NCI-H2196 (cell line): ENCODE results near the gene AK6.
"Not testable (repeated sequence)": the region's sequence is repeated elsewhere in the genome, so short reads cannot be mapped to it uniquely, and the experiment has no call there.

Source experiments
- DNase-seq: peaks from one replicate; lab custom pipeline; 2025; ENCODE audit not compliant: unreplicated experiment; lab: John Stamatoyannopoulos, UW

AK6 gene

GRCh38 chr5:69369340-69370121 is at the start of gene AK6, which contains the start of the genes RAD17 and TAF9:
TSS of gene AK6 (minus strand) at chr5:69369520. CDS start at chr5:69369490, 30 bp downstream.
TSS of gene RAD17 (plus strand) at chr5:69369818. CDS start at chr5:69372209, 2,391 bp downstream.
TSS of gene TAF9 (minus strand) at chr5:69369520. CDS start at chr5:69365737, 3,783 bp downstream.
- DNase-seq, result peak; percentile 73

GRCh38 chr5:69418554-69418953 is 49.2 kb upstream of the AK6 start:
- no peak for DNase-seq

DNA sequence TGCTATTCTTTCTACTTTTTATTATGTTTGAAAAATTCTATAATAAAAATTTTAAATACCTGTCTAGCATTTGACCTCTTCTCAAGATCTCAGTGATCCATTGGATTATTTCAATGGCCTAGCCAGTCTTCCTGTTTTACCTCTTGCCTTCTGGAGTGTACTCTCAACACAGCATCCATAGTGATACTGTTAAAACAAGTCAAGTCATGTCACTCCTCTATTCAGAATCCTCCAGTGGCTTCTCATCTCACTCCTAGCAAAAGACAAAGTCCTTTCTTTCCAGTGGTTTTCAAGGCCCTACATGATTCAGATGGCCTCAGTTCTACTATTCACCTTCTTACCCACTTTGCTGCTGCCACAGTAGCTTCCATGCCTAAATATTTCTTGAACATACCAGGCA is 47.4 kb upstream of the AK6 start:
- DNase-seq, result no peak

GRCh38 chr5:69416180-69416579 is 46.9 kb upstream of the AK6 start:
- no peak for DNase-seq

- DNase-seq, result no peak
Observed at GRCh38 chr5:69415584-69415958, 46.3 kb upstream of the AK6 start.

DNA sequence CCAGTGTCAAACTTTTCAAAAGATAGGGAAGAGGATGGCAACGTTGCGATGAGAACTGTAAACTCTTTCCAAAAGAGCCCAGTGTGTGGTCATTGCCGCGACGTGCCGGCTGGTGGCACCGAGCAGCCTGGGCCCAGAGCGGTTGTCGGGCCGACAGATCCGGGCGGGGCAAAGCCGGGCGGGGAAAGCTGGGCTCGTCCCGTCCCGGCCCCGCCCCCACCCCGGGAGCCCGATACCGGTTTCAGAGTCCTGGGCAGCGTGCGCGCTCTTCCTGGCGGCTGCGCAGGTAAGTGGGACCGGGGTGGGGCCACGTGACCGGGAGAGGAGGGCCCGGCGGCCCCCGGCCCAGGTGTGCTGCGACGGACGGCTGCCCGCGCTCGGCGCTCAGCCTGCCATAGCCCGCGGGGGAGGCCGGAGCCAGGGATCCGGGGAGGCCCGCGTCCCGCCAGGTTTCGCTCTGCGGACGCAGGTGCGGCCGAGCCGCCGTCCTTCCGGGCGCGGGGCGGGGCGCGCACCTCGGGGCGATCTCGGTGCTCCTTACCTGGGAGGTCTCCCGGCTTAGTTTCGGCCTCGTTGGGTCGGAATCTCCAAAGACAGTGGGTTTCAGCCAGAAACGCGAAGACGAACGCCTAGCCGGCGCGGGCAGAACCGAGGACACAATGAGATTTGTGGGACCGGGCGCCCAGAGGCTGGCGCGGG is 45.7 kb upstream of the AK6 start, which contains the start of gene MARVELD2:
TSS of gene MARVELD2 (plus strand) at position 232 of the 699 bp plus-strand sequence. CDS start 4,270 bp downstream, outside the sequence.
- peak; percentile 86 for DNase-seq

GRCh38 chr5:69404659-69405330 is 35.5 kb upstream of the AK6 start:
- DNase-seq, result no peak

DNA sequence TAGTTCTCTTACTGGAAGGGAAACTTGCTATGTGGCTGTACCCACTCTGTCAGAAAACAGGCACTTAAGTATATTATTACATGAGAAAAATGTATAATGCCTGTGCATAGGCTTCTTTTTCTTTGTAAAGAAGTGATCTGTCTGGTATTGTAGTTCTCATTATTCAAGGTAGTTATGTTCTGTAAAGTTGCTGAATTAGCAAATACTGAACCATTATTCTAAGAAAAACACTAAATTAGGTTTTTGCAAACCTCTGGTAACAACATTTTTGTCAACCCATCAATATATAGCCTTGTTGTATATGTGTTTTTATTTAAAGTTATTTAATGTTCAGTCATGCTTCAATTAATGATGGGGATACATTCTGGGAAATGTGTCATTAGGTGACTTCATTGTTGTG is 9.1 kb upstream of the AK6 start:
- no peak for DNase-seq

- no peak for DNase-seq
Observed at GRCh38 chr5:69374911-69375446, 5.7 kb upstream of the AK6 start.

DNA sequence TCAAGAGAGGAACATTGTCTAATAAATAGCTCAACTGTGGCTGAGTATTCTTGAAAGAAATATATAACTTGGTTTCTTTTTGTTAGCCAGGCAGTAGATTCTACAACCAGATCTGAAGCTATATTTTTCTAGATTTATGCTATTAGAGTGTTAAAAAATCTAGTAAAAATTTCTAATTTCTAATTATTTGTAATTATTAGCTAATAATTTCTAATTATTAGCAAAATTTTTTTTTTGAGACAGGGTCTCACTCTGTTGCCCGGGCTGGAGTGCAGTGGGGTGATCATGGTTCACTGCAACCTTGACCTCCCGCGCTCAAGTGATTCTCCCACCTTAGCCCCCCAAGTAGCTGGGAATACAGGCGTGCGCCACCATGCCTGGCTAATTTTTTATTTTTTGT is 3.1 kb upstream of the AK6 start:
- DNase-seq, result no peak

DNA sequence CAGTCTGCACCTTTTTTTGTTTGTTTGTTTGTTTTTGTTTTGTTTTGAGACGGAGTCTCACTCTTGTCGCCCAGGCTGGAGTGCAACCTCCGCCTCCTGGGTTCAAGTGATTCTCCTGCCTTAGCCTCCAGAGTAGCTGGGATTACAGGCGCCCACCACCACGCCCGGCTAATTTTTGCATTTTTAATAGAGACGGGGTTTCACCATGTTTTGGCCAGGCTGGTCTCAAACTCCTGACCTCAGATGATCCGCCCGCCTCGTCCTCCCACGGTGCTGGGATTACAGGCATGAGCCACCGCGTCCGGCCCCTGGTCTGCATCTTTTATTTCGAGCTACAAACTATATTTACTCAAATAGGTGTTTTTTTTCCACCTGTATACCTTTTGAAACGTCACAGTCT is 1.0 kb upstream of the AK6 start:
- DNase-seq, result not testable (repeated sequence)

- no peak for DNase-seq
Observed at GRCh38 chr5:69368458-69369339, 621 bp downstream of the AK6 start.

DNA sequence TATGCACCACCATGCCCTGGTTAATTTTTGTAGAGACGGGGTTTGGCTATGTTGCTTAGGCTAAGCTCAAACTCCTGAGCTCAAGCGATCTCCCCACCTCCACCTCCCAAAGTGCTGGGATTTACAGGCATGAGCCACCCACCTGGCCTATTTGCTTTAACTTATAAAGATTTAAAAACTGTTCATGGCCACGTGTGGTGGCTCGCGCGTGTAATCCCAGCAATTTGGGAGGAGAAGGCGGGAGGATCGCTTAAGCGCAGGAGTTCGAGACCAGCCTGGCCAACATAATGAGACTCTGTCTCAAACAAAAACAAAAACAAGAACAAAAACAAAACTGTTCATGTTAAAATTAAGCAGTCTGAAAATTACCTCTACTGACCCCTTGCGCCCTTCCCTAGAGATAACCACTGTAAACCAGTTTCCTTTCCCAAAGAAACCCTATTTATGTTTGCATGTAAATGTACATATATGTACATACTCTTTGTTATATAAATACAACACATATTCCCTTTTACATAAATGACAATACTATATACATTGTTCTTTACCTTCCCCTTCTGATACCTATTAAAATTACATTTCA is 1.5 kb downstream of the AK6 start:
- DNase-seq, result no peak

DNA sequence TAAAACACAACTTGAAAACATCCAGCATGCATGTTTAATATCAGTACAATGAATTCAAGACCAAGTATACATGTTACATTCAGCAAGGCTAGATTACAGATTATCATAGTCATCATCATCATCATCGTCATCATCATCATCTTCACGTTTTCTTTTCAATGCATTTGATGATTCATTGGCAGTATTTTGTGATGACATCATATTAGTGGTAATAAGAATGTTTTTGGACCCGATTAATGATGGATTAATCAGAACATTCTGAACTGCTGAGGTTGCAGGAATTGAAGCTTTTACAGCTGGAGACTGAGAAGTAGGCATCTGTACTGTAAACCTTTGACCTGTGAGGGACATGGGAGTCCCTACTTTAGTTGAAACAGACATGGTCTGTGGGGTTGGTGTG is 4.5 kb downstream of the AK6 start:
- DNase-seq, result no peak

DNA sequence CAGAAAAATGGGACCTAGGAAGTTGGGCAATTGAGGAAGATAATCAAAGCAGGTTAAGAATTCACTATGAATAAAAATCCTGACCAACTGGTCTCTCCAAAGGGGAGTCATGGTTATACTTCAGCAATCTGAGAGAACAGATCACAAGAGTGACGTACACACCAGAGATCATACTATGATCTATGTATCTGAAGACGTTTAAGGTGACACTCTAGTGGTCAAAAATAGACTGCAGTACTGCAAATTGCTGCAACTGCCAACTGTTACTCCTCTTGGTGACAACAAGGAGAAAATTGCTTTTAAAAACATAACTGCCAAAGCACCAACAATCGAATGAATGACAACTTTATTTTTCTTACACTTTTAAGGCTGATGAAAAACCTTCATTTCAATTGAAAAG is 4.9 kb downstream of the AK6 start:
- DNase-seq, result peak; percentile 5

DNA sequence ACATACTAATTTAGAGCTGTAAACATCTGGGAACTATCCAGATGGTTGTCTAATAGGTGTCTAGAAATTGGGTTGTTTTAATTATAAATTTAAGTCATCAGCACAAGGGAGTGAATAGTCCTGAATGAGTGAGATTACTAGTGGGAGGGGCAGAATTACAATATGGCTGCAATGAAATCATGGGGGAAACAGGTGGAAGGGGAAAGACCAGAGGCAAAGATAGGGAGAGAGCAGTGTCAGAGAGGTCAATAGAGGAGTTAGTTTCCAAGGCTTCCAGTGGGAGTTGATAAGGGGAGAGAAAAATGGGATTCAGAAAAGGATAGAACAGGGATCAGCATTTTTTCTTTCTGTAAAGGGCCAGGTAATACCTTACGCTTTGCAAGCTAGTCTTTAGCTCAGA is 8.9 kb downstream of the AK6 start:
- no peak for DNase-seq

DNA sequence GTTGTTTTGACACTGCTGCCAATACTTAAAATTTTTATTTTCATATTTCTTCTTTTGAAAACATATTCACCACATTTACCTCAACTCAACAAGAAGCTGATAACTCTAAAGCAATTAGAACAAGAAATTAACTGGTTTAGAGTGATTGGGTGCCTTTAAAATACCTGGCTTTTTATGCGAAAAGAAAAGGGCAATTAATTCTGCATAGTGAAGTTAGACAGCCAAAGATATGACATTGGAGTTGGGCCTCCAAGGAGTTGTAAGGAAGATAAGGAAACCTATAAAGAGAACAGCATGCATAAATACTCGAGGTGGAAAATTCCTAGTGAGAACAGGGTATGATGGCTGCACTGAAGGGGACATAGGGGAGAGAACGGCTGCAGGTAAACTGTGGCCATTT is 9.6 kb downstream of the AK6 start:
- no peak for DNase-seq

- DNase-seq, result no peak
Observed at GRCh38 chr5:69350664-69351063, 18.7 kb downstream of the AK6 start.

- DNase-seq, result no peak
Observed at GRCh38 chr5:69343083-69343482, 26.2 kb downstream of the AK6 start.

DNA sequence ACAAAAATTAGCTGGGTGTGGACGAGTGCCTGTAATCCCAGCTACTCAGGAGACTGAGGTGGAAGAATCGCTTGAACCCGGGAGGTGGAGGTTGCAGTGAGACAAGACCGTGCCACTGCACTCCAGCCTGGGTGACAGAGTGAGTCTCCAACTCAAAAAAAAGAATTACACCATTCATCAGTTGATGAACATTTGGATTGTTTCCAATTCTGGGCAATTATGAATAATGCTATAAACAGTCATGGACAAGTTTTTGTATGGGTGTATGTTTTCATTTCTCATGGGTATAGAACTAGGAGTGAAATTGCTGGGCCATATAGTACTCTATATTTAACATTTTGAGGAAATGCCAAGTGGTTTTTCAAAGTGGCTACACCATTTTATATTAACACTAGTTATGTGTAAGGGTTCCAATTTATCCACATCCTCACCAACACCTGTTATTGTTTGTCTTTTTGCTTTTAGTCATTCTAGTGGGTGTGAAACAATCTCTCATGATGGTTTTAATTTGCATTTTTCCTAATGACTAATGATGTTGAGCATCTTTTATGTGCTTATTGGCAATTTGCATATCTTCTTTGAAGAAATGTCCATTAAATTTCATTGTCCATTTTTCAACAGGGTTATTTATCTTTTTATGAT is 27.7 kb downstream of the AK6 start:
- no peak for DNase-seq
